ENCODE measurements around the gene SLC33A1.

Gene SLC33A1

DNA sequence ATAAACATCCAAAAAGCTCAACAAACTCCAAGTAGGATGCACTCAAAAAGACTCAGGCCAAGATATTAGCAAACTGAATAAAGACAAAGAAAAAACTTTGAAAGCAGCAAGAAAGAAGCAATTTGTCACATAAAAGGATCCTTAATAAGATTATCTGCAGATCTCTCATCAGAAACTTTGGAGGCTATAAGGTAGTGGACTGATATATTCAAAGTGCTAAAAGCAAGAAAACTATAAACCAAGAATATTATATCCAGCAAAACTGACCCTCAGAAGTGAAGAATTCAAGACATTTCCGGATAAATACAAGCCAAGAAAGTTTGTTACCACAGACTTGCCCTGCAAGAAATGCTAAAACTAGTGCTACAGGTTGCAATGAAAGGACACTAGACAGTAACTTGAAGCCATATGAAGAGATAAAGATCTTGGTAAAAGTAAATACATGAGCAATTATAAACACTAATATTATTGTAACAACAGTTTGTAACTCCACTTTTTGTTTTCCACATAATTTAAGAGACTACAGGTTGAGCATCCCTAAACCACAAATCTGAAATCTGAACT is 71.8 kb downstream of the SLC33A1 start:
- no peak overlapping the region for H3K4me2 ChIP-seq (ENCODE audit: insufficient read depth, low read length)
- no peaks in the 10 kb centered on the region for H3K79me2 ChIP-seq (ENCODE audit: insufficient read depth, low read length)
- no peak overlapping the region for H3K27ac ChIP-seq (ENCODE audit: low read length)
- H3K4me3 ChIP-seq (ENCODE audit: low read depth in 1 of 2, low read length in 2 of 2) = no peak overlapping the region
- no peak overlapping the region for H2AFZ ChIP-seq (ENCODE audit: low read depth, low read length)
- no peaks in the 10 kb centered on the region for H3K4me1 ChIP-seq (ENCODE audit: insufficient read depth, low read length)
- TF ChIP-seq, protein P1, sequence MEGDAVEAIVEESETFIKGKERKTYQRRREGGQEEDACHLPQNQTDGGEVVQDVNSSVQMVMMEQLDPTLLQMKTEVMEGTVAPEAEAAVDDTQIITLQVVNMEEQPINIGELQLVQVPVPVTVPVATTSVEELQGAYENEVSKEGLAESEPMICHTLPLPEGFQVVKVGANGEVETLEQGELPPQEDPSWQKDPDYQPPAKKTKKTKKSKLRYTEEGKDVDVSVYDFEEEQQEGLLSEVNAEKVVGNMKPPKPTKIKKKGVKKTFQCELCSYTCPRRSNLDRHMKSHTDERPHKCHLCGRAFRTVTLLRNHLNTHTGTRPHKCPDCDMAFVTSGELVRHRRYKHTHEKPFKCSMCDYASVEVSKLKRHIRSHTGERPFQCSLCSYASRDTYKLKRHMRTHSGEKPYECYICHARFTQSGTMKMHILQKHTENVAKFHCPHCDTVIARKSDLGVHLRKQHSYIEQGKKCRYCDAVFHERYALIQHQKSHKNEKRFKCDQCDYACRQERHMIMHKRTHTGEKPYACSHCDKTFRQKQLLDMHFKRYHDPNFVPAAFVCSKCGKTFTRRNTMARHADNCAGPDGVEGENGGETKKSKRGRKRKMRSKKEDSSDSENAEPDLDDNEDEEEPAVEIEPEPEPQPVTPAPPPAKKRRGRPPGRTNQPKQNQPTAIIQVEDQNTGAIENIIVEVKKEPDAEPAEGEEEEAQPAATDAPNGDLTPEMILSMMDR (IDR thresholded peaks at IDR 0.05; ENCODE audit: borderline replicate concordance, extremely low read depth, low read length, poor library complexity, severe bottlenecking) = no peak
- no peak for TF ChIP-seq EZH2 (IDR thresholded peaks at IDR 0.05; ENCODE audit: borderline replicate concordance, low read depth, low read length, severe bottlenecking)
- H3K27me3 ChIP-seq (ENCODE audit: insufficient read depth, low read length, poor library complexity) = no peaks in the 10 kb centered on the region
- no peak for ATAC-seq (ENCODE audit: insufficient read depth, low read depth)
- DNase-seq = no peak
- H3K9me3 ChIP-seq (ENCODE audit: insufficient read depth, low read length, severe bottlenecking) = peaks cover 7% of the 10 kb centered on the region
- peaks cover 3% of the 10 kb centered on the region; the same call in 1 of the 2 replicates for H3K36me3 ChIP-seq (ENCODE audit: insufficient read depth, low read length)
- H3K9ac ChIP-seq (ENCODE audit: low read depth, low read length) = no peak overlapping the region
- no peaks in the 10 kb centered on the region for H4K20me1 ChIP-seq (ENCODE audit: insufficient read depth, low read length)

DNA sequence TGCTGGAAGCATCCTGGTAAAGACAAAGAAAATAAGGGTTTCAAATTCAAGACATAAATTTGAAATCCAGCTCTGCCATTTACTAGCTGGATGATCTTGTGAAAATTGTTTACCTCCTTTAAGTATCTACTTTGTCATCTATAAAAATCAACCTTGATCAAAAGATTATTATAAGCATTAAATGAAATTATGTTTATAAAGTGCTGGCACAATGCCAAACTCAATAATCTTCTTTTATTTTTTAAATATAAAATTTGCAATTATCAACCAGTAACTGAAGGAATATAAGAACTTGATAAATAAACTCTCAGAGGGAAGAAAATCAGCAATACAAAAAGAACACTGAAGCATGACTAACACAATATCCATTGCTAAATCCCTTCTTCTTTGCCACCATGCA is 73.9 kb downstream of the SLC33A1 start:
- H3K9ac ChIP-seq (ENCODE audit: low read depth, low read length) = no peak overlapping the region
- no peak overlapping the region for H2AFZ ChIP-seq (ENCODE audit: low read depth, low read length)
- peaks cover 3% of the 10 kb centered on the region; the same call in 1 of the 2 replicates for H3K36me3 ChIP-seq (ENCODE audit: insufficient read depth, low read length)
- TF ChIP-seq EZH2 (IDR thresholded peaks at IDR 0.05; ENCODE audit: borderline replicate concordance, low read depth, low read length, severe bottlenecking) = no peak
- TF ChIP-seq, protein P1 (IDR thresholded peaks at IDR 0.05; ENCODE audit: borderline replicate concordance, extremely low read depth, low read length, poor library complexity, severe bottlenecking) = no peak
- no peak for DNase-seq
- no peak overlapping the region for H3K4me2 ChIP-seq (ENCODE audit: insufficient read depth, low read length)
- no peak overlapping the region for H3K4me3 ChIP-seq (ENCODE audit: low read depth in 1 of 2, low read length in 2 of 2)
- H3K79me2 ChIP-seq (ENCODE audit: insufficient read depth, low read length) = no peaks in the 10 kb centered on the region
- no peak for ATAC-seq (ENCODE audit: insufficient read depth, low read depth)
- no peak overlapping the region for H3K27ac ChIP-seq (ENCODE audit: low read length)
- no peaks in the 10 kb centered on the region for H3K27me3 ChIP-seq (ENCODE audit: insufficient read depth, low read length, poor library complexity)
- H4K20me1 ChIP-seq (ENCODE audit: insufficient read depth, low read length) = no peaks in the 10 kb centered on the region
- peaks cover 7% of the 10 kb centered on the region for H3K9me3 ChIP-seq (ENCODE audit: insufficient read depth, low read length, severe bottlenecking)
- no peaks in the 10 kb centered on the region for H3K4me1 ChIP-seq (ENCODE audit: insufficient read depth, low read length)

DNA sequence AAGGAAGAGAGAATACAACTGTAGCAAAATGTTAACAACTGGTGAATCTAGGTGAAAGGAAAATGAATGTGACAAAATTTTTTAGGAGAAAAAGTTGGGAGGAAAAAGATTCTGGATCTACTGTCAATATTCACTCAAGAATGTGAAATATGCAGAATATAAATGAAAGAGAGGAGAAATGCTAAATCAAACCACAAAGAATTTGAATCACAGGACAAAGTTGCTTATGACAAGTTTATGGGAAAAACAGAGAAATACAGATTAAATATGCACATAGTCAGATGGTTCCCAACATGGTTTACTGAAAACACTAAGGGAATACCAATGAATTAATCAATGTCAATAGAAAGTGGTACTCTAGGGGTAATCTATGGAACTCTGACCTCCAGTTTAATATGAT is 75.8 kb downstream of the SLC33A1 start:
- no peaks in the 10 kb centered on the region for H3K79me2 ChIP-seq (ENCODE audit: insufficient read depth, low read length)
- TF ChIP-seq EZH2 (IDR thresholded peaks at IDR 0.05; ENCODE audit: borderline replicate concordance, low read depth, low read length, severe bottlenecking) = no peak
- TF ChIP-seq, protein P1 (IDR thresholded peaks at IDR 0.05; ENCODE audit: borderline replicate concordance, extremely low read depth, low read length, poor library complexity, severe bottlenecking) = no peak

More for the DNA sequence above, 75.8 kb downstream of the SLC33A1 start:
- no peak for DNase-seq
- Histone ChIP-seq H3K4me2 (ENCODE audit: insufficient read depth, low read length) (no peak overlapping the region), H2AFZ (ENCODE audit: low read depth, low read length) (no peak overlapping the region), H3K36me3 (ENCODE audit: insufficient read depth, low read length) (no peaks in the 10 kb centered on the region; the same call in 1 of the 2 replicates), H3K9me3 (ENCODE audit: insufficient read depth, low read length, severe bottlenecking) (peaks cover 7% of the 10 kb centered on the region), H3K27ac (ENCODE audit: low read length) (no peak overlapping the region), H3K4me3 (ENCODE audit: low read depth in 1 of 2, low read length in 2 of 2) (no peak overlapping the region), H4K20me1 (ENCODE audit: insufficient read depth, low read length) (no peaks in the 10 kb centered on the region), H3K27me3 (ENCODE audit: insufficient read depth, low read length, poor library complexity) (no peaks in the 10 kb centered on the region), H3K9ac (ENCODE audit: low read depth, low read length) (no peak overlapping the region), H3K4me1 (ENCODE audit: insufficient read depth, low read length) (no peaks in the 10 kb centered on the region)
- no peak for ATAC-seq (ENCODE audit: insufficient read depth, low read depth)

All from DND-41 (cell line).